ENCODE results near the gene ZNF451.

Gene ZNF451

GRCh38 chr6:57074383-57074782 is 15.6 kb upstream of the ZNF451 start:
- DNase-seq (ENCODE audit: extremely low read depth, insufficient read length): no peak
- H3K4me3 ChIP-seq (replicated peaks; ENCODE audit: low read depth, low read length): no peak overlapping the region
- H3K36me3 ChIP-seq (ENCODE audit: control insufficient read depth, insufficient read depth, low read length): no peaks in the 10 kb centered on the region
- H3K27me3 ChIP-seq (replicated peaks; ENCODE audit: control insufficient read depth, insufficient read depth, low read length): no peaks in the 10 kb centered on the region
- TF ChIP-seq CTCF (IDR thresholded peaks at IDR 0.05; ENCODE audit: insufficient read depth, low read length, poor library complexity, severe bottlenecking): no peak

- DNase-seq (ENCODE audit: extremely low read depth, insufficient read length): no peak
- no peak for TF ChIP-seq CTCF (IDR thresholded peaks at IDR 0.05; ENCODE audit: insufficient read depth, low read length, poor library complexity, severe bottlenecking)
- no peak overlapping the region for H3K4me3 ChIP-seq (replicated peaks; ENCODE audit: low read depth, low read length)
- no peaks in the 10 kb centered on the region for H3K27me3 ChIP-seq (replicated peaks; ENCODE audit: control insufficient read depth, insufficient read depth, low read length)
- H3K36me3 ChIP-seq (ENCODE audit: control insufficient read depth, insufficient read depth, low read length): no peaks in the 10 kb centered on the region
These were observed 14.9 kb upstream of the ZNF451 start for GRCh38 chr6:57075092-57075491.

- no peak for TF ChIP-seq CTCF (IDR thresholded peaks at IDR 0.05; ENCODE audit: insufficient read depth, low read length, poor library complexity, severe bottlenecking)
- DNase-seq (ENCODE audit: extremely low read depth, insufficient read length): no peak
- no peaks in the 10 kb centered on the region for H3K36me3 ChIP-seq (ENCODE audit: control insufficient read depth, insufficient read depth, low read length)
- no peak overlapping the region for H3K4me3 ChIP-seq (replicated peaks; ENCODE audit: low read depth, low read length)
- no peaks in the 10 kb centered on the region for H3K27me3 ChIP-seq (replicated peaks; ENCODE audit: control insufficient read depth, insufficient read depth, low read length)
These were observed 11.3 kb upstream of the ZNF451 start for GRCh38 chr6:57078531-57079207.

- DNase-seq (ENCODE audit: extremely low read depth, insufficient read length): no peak
- Histone ChIP-seq H3K36me3 (ENCODE audit: control insufficient read depth, insufficient read depth, low read length) (no peaks in the 10 kb centered on the region), H3K27me3 (replicated peaks; ENCODE audit: control insufficient read depth, insufficient read depth, low read length) (no peaks in the 10 kb centered on the region), H3K4me3 (replicated peaks; ENCODE audit: low read depth, low read length) (no peak overlapping the region)
- TF ChIP-seq CTCF (IDR thresholded peaks at IDR 0.05; ENCODE audit: insufficient read depth, low read length, poor library complexity, severe bottlenecking): no peak
These were observed 4.5 kb upstream of the ZNF451 start for GRCh38 chr6:57085471-57085870.

GRCh38 chr6:57086843-57087242 is 3.1 kb upstream of the ZNF451 start:
- Histone ChIP-seq H3K4me3 (replicated peaks; ENCODE audit: low read depth, low read length) (no peak overlapping the region), H3K36me3 (ENCODE audit: control insufficient read depth, insufficient read depth, low read length) (no peaks in the 10 kb centered on the region), H3K27me3 (replicated peaks; ENCODE audit: control insufficient read depth, insufficient read depth, low read length) (no peaks in the 10 kb centered on the region)
- DNase-seq (ENCODE audit: extremely low read depth, insufficient read length): no peak
- no peak for TF ChIP-seq CTCF (IDR thresholded peaks at IDR 0.05; ENCODE audit: insufficient read depth, low read length, poor library complexity, severe bottlenecking)

GRCh38 chr6:57087916-57088315 is 2.1 kb upstream of the ZNF451 start:
- H3K36me3 ChIP-seq (ENCODE audit: control insufficient read depth, insufficient read depth, low read length): no peaks in the 10 kb centered on the region
- no peak overlapping the region for H3K4me3 ChIP-seq (replicated peaks; ENCODE audit: low read depth, low read length)
- no peaks in the 10 kb centered on the region for H3K27me3 ChIP-seq (replicated peaks; ENCODE audit: control insufficient read depth, insufficient read depth, low read length)
- no peak for TF ChIP-seq CTCF (IDR thresholded peaks at IDR 0.05; ENCODE audit: insufficient read depth, low read length, poor library complexity, severe bottlenecking)
- DNase-seq (ENCODE audit: extremely low read depth, insufficient read length): no peak

All from GM06990 (cell line).